GM19395 (cell line): ENCODE data around the gene CCDC69.

Source experiments
- ATAC-seq: cut with Tn5 transposase; IDR thresholded peaks from one replicate; pipeline ENCODE4 v1.9.1; 2021; ENCODE audit warnings: mild to moderate bottlenecking, moderate library complexity; ENCODE audit not compliant: unreplicated experiment

Gene CCDC69

GRCh38 chr5:151171529-151171928 is 52.4 kb downstream of the CCDC69 start:
- ATAC-seq = no peak

- ATAC-seq = no peak
Measured at GRCh38 chr5:151168602-151169344, 55.1 kb downstream of the CCDC69 start.

GRCh38 chr5:151167022-151167421 is 56.9 kb downstream of the CCDC69 start:
- ATAC-seq = no peak

GRCh38 chr5:151164687-151165392 is 59.1 kb downstream of the CCDC69 start:
- ATAC-seq = peak; percentile 94

GRCh38 chr5:151162776-151163175 is 61.1 kb downstream of the CCDC69 start:
- ATAC-seq = no peak

- ATAC-seq = no peak
Measured at GRCh38 chr5:151159649-151160373, 64.1 kb downstream of the CCDC69 start.

GRCh38 chr5:151158287-151158661 is 65.6 kb downstream of the CCDC69 start:
- ATAC-seq = no peak

GRCh38 chr5:151157426-151158286 is 66.2 kb downstream of the CCDC69 start, which contains the start of gene ANXA6:
Gene ANXA6, minus strand, starts transcription at chr5:151157779. Its CDS starts 9,878 bp downstream, at chr5:151147901.
- peak; percentile 44 for ATAC-seq

- ATAC-seq = no peak
Measured at GRCh38 chr5:151156507-151157420, 67.1 kb downstream of the CCDC69 start.

- ATAC-seq = peak; percentile 31
Measured at GRCh38 chr5:151155775-151156506, 68.0 kb downstream of the CCDC69 start.

GRCh38 chr5:151154931-151155774 is 68.7 kb downstream of the CCDC69 start:
- ATAC-seq = peak; percentile 35

GRCh38 chr5:151153766-151154272 is 70.1 kb downstream of the CCDC69 start:
- no peak for ATAC-seq

- ATAC-seq = no peak
Measured at GRCh38 chr5:151153300-151153699, 70.6 kb downstream of the CCDC69 start.

- peak; percentile 32 for ATAC-seq
Measured at GRCh38 chr5:151151793-151152192, 72.1 kb downstream of the CCDC69 start.

GRCh38 chr5:151151263-151151660 is 72.6 kb downstream of the CCDC69 start:
- no peak for ATAC-seq

- ATAC-seq = peak; percentile 62
Measured at GRCh38 chr5:151150471-151151262, 73.2 kb downstream of the CCDC69 start.

GRCh38 chr5:151148583-151148982 is 75.3 kb downstream of the CCDC69 start:
- no peak for ATAC-seq
